H1 (cell line): Measurements from ENCODE around the gene FERMT2. TPM values are rescaled to one million over a fixed set of nuclear protein-coding genes. Genes with fewer than 3 reads are reported as not detected.

ENCODE experiments used
- CTCF ChIA-PET: fragments of 300-600 bp; sonication (Branson Sonifier 250); formaldehyde crosslinking; loops from one replicate; lab custom pipeline; 2021; ENCODE audit not compliant: partially characterized antibody; lab: Charles Lee
- POLR2A ChIA-PET: fragments of 300-600 bp; sonication (Branson Sonifier 250); formaldehyde crosslinking; loops from one replicate; lab custom pipeline; 2021; ENCODE audit warnings: inconsistent platforms; ENCODE audit not compliant: partially characterized antibody; lab: Charles Lee
- DNase-seq, 2 experiments: peaks; one replicate each; pipeline versions ENCODE4 v3.0.0 to v3.0.0-alpha.2; 2010 to 2022; ENCODE audit warnings: low spot score in 2 of 2, low read depth in 1 of 2, mixed read lengths in 1 of 2
- FAIRE-seq: peaks from 2 replicates; lab custom pipeline; 2011; peaks lifted over from hg19 to GRCh38; lab: Jason Lieb, UNC
- H2AFZ ChIP-seq: 2 replicates; pipeline ENCODE4 v1.8.1; 2012; ENCODE audit warnings: low read length, inconsistent platforms
- H2AK5ac ChIP-seq: 2 replicates; pipeline ENCODE4 v1.6.1; 2013; ENCODE audit warnings: low read depth, low read length
- H2BK120ac ChIP-seq: replicated peaks from 2 replicates; pipeline ENCODE3; 2013; ENCODE audit warnings: low read depth, low read length, inconsistent platforms
- H2BK12ac ChIP-seq: 2 replicates; pipeline ENCODE4 v1.6.1; 2013; ENCODE audit warnings: low read depth, low read length
- H2BK15ac ChIP-seq: 2 replicates; pipeline ENCODE4 v1.6.1; 2013; ENCODE audit warnings: low read length
- H2BK20ac ChIP-seq: 2 replicates; pipeline ENCODE4 v1.6.1; 2013; ENCODE audit warnings: low read length
- H2BK5ac ChIP-seq: 2 replicates; pipeline ENCODE4 v1.6.1; 2013; ENCODE audit warnings: low read depth, low read length
- H3K14ac ChIP-seq: 2 replicates; pipeline ENCODE4 v1.6.1; 2013; ENCODE audit warnings: inconsistent platforms; ENCODE audit not compliant: insufficient read length
- H3K18ac ChIP-seq: 2 replicates; pipeline ENCODE4 v1.6.1; 2013; ENCODE audit warnings: low read length; ENCODE audit errors: extremely low read depth
- H3K23ac ChIP-seq: 2 replicates; pipeline ENCODE4 v1.6.1; 2013; ENCODE audit warnings: inconsistent platforms; ENCODE audit not compliant: insufficient read length
- H3K23me2 ChIP-seq: 2 replicates; pipeline ENCODE4 v1.6.1; 2013; ENCODE audit warnings: low read depth, low read length
- H3K27ac ChIP-seq: 2 replicates; pipeline ENCODE4 v1.6.1; 2011; ENCODE audit warnings: low read depth, low read length, inconsistent platforms
- H3K27me3 ChIP-seq, 4 experiments: replicated peaks in 1 of 4; 1 replicate in 1 of 4; 2 replicates in 3 of 4; pipeline versions ENCODE4 v1.6.1 to v1.8.1; 2011 to 2013; ENCODE audit warnings: low read length in 3 of 4, mild to moderate bottlenecking in 3 of 4, inconsistent platforms in 2 of 4, mixed read lengths in 2 of 4, moderate library complexity in 1 of 4; ENCODE audit not compliant: control insufficient read depth in 3 of 4, insufficient read depth in 3 of 4; ENCODE audit errors: extremely low read depth in 1 of 4
- H3K36me3 ChIP-seq, 4 experiments: 2 replicates each; pipeline versions ENCODE4 v1.6.1 to v1.8.1; 2011 to 2013; ENCODE audit warnings: mild to moderate bottlenecking in 4 of 4, low read length in 3 of 4, moderate library complexity in 2 of 4, control low read depth in 1 of 4, inconsistent platforms in 1 of 4; ENCODE audit not compliant: insufficient read depth in 4 of 4, control insufficient read depth in 2 of 4
- H3K4ac ChIP-seq: replicated peaks from 2 replicates; pipeline ENCODE3; 2013; ENCODE audit warnings: low read length, low read depth, mixed read lengths, inconsistent platforms; ENCODE audit not compliant: insufficient read length
- H3K4me1 ChIP-seq, 4 experiments: replicated peaks in 1 of 4; 1 replicate in 1 of 4; 2 replicates in 3 of 4; pipeline versions ENCODE4 v1.6.1 to v1.8.1; 2011 to 2013; ENCODE audit warnings: low read length in 3 of 4, inconsistent platforms in 2 of 4, mixed read lengths in 1 of 4; ENCODE audit not compliant: insufficient read depth in 4 of 4, control insufficient read depth in 3 of 4
- H3K4me2 ChIP-seq, 2 experiments: 2 replicates each; pipeline versions ENCODE4 v1.6.1 to v1.8.1; 2011 to 2013; ENCODE audit warnings: low read depth in 2 of 2, low read length in 2 of 2, control low read depth in 1 of 2, inconsistent platforms in 1 of 2, mild to moderate bottlenecking in 1 of 2; ENCODE audit not compliant: insufficient read depth in 1 of 2
- H3K4me3 ChIP-seq, 4 experiments: fragments of 200-600, 300-600 bp in 1 of 4; sonication (generic), shearing (Covaris generic), sonication (Bioruptor Twin) in 1 of 4; 2 replicates each; pipeline versions ENCODE4 v1.5.1 to v1.8.1; 2011 to 2016; ENCODE audit warnings: low read length in 4 of 4, low read depth in 3 of 4, control low read depth in 2 of 4, inconsistent platforms in 2 of 4, mild to moderate bottlenecking in 2 of 4, mixed read lengths in 1 of 4, moderate library complexity in 1 of 4; ENCODE audit not compliant: insufficient read depth in 2 of 4; ENCODE audit errors: extremely low read depth in 1 of 4
- H3K56ac ChIP-seq: replicated peaks from 2 replicates; pipeline ENCODE3; 2013; ENCODE audit warnings: low read depth, mild to moderate bottlenecking, mixed read lengths, low read length, inconsistent platforms; ENCODE audit not compliant: insufficient read length
- H3K79me1 ChIP-seq: 2 replicates; pipeline ENCODE4 v1.6.1; 2013; ENCODE audit warnings: low read depth, low read length, control low read depth
- H3K79me2 ChIP-seq, 2 experiments: 2 replicates each; pipeline versions ENCODE4 v1.6.1 to v1.8.1; 2012 to 2013; ENCODE audit warnings: low read length in 2 of 2, mild to moderate bottlenecking in 2 of 2, inconsistent platforms in 1 of 2; ENCODE audit not compliant: insufficient read depth in 2 of 2, control insufficient read depth in 1 of 2
- H3K9ac ChIP-seq, 4 experiments: replicated peaks in 1 of 4; 1 replicate in 1 of 4; 2 replicates in 3 of 4; pipeline versions ENCODE4 v1.6.1 to v1.8.1; 2011 to 2013; ENCODE audit warnings: low read depth in 3 of 4, low read length in 3 of 4, control low read depth in 2 of 4, mild to moderate bottlenecking in 2 of 4, moderate library complexity in 2 of 4, inconsistent platforms in 1 of 4; ENCODE audit errors: extremely low read depth in 1 of 4
- H3K9me3 ChIP-seq, 2 experiments: 2 replicates each; pipeline versions ENCODE4 v1.6.1 to v1.8.1; 2012 to 2013; ENCODE audit warnings: mild to moderate bottlenecking in 2 of 2, moderate library complexity in 2 of 2, control low read depth in 1 of 2, inconsistent platforms in 1 of 2, low read depth in 1 of 2, low read length in 1 of 2, mixed read lengths in 1 of 2; ENCODE audit not compliant: insufficient read depth in 2 of 2
- H4K20me1 ChIP-seq, 2 experiments: replicated peaks in 1 of 2; 2 replicates each; pipeline versions ENCODE3 to v1.8.1; 2011 to 2013; ENCODE audit warnings: inconsistent platforms in 2 of 2, low read length in 2 of 2, mild to moderate bottlenecking in 1 of 2; ENCODE audit not compliant: insufficient read depth in 2 of 2, control insufficient read depth in 1 of 2
- H4K5ac ChIP-seq: 2 replicates; pipeline ENCODE4 v1.6.1; 2013; ENCODE audit warnings: low read length, low read depth, mixed read lengths, inconsistent platforms; ENCODE audit not compliant: insufficient read length
- H4K8ac ChIP-seq: 2 replicates; pipeline ENCODE4 v1.8.0; 2013; ENCODE audit warnings: mild to moderate bottlenecking, moderate library complexity, low read length, inconsistent platforms; ENCODE audit not compliant: insufficient read depth; ENCODE audit errors: extremely low read depth
- H4K91ac ChIP-seq: replicated peaks from 2 replicates; pipeline ENCODE3; 2013; ENCODE audit warnings: low read length, mixed read lengths, inconsistent platforms; ENCODE audit not compliant: insufficient read length
- BACH1 ChIP-seq: IDR thresholded peaks from 2 replicates; pipeline ENCODE4 v1.6.1; 2012; ENCODE audit warnings: low read length, improper control_type of control experiment
- CHD1 ChIP-seq: IDR thresholded peaks from 2 replicates; pipeline ENCODE4 v1.6.1; 2012; ENCODE audit warnings: low read depth, low read length, improper control_type of control experiment
- CREB1 ChIP-seq: IDR thresholded peaks from 2 replicates; pipeline ENCODE4 v1.6.1; 2012; ENCODE audit warnings: inconsistent platforms
- CTBP2 ChIP-seq: IDR thresholded peaks from 2 replicates; pipeline ENCODE4 v1.7.0; 2011; ENCODE audit warnings: borderline replicate concordance, mild to moderate bottlenecking, moderate library complexity, mixed read lengths, low read length; ENCODE audit not compliant: insufficient read depth, insufficient read length
- FOSL1 ChIP-seq: IDR thresholded peaks from 2 replicates; pipeline ENCODE4 v1.6.1; 2011; ENCODE audit warnings: mild to moderate bottlenecking, low read depth, low read length, moderate library complexity; ENCODE audit not compliant: insufficient read depth
- GABPA ChIP-seq: IDR thresholded peaks from 2 replicates; pipeline ENCODE4 v1.6.1; 2011; ENCODE audit warnings: mild to moderate bottlenecking, low read length, moderate library complexity, borderline replicate concordance; ENCODE audit not compliant: insufficient read depth
- KDM4A ChIP-seq: IDR thresholded peaks from one replicate; pipeline ENCODE4 v1.7.1; 2012; ENCODE audit warnings: low read depth, mild to moderate bottlenecking, moderate library complexity, low read length, inconsistent platforms; ENCODE audit not compliant: severe bottlenecking
- POLR2AphosphoS5 ChIP-seq: IDR thresholded peaks from 2 replicates; pipeline ENCODE4 v1.6.1; 2011; ENCODE audit warnings: low read depth, low read length
- RFX5 ChIP-seq: IDR thresholded peaks from 2 replicates; pipeline ENCODE4 v1.6.1; 2011; ENCODE audit warnings: low read depth, low read length, improper control_type of control experiment, borderline replicate concordance
- SP4 ChIP-seq: IDR thresholded peaks from 2 replicates; pipeline ENCODE4 v1.6.1; 2012; ENCODE audit warnings: low read length, inconsistent platforms
- TAF7 ChIP-seq: optimal IDR thresholded peaks from 2 replicates; pipeline ENCODE3; 2011; ENCODE audit warnings: low read depth, mild to moderate bottlenecking, inconsistent platforms, low read length, moderate library complexity, borderline replicate concordance
- TCF12 ChIP-seq: IDR thresholded peaks from 2 replicates; pipeline ENCODE4 v1.6.1; 2011; ENCODE audit warnings: low read depth, mild to moderate bottlenecking, low read length
- TEAD4 ChIP-seq: IDR thresholded peaks from 2 replicates; pipeline ENCODE4 v1.6.1; 2012; ENCODE audit warnings: low read depth, low read length, inconsistent platforms, mixed read lengths
- WGBS, 2 experiments: shearing (Covaris generic) in 1 of 2; methylation state at CpG; one replicate each; pipeline versions ENCODE4 v1.1.6 to v1.1.7; 2013 to 2015; ENCODE audit warnings: low lambda C conversion rate in 2 of 2, mixed read lengths in 2 of 2, inconsistent platforms in 1 of 2, low coverage in 1 of 2, missing lambda C conversion rate in 1 of 2; ENCODE audit not compliant: insufficient replicate concordance in 2 of 2, insufficient coverage in 1 of 2, insufficient read length in 1 of 2; ENCODE audit errors: extremely low coverage in 1 of 2, missing lambda C conversion rate in 1 of 2; 5-methylcytosine and 5-hydroxymethylcytosine counted together
- polyA plus RNA-seq, 7 experiments: library from polyadenylated mRNA; depleted of rRNA in 3 of 7; stranded (reverse) in 5 of 7; unstranded in 2 of 7; fragments of >200 nt in 5 of 7; fragments of 200-250 nt in 2 of 7; gene quantifications; 1 replicate in 5 of 7; 2 replicates in 1 of 7; 4 replicates in 1 of 7; pipeline versions ENCODE4 v1.2.1 to v1.2.3, GENCODE V29; 2011 to 2013; ENCODE audit warnings: missing spikeins in 2 of 7, mixed read lengths in 2 of 7
- total RNA-seq: library from RNA; stranded (reverse); fragmentation: NEBNext Ultra II Directional; extraction: Animal tissue kit (Norgen Biotek cat#: 25700); gene quantifications from 2 replicates; pipeline ENCODE4 v1.2.1, GENCODE V29; 2021

Gene FERMT2
- total and polyA plus RNA-seq, 2 of the 8 experiments (the other 6 are each of a cell fraction or from before 2014, with no cell fraction given): 53.3 to 142 TPM

- Histone ChIP-seq H2BK15ac (no peak overlapping the region), H4K20me1 (peaks cover 0 to 7% of the 10 kb centered on the region in 2 experiments), H3K4me3 (no peak overlapping the region), H3K79me1 (peaks cover 4% of the 10 kb centered on the region; the same call in 1 of the 2 replicates), H3K27ac (no peak overlapping the region), H2AFZ (no peak overlapping the region), H3K9me3 (no peaks in the 10 kb centered on the region), H4K8ac (no peak overlapping the region), H3K36me3 (no peaks in the 10 kb centered on the region; a peak in 1 of 8 replicates), H2BK20ac (no peak overlapping the region), H2BK5ac (no peak overlapping the region), H3K4me2 (no peak overlapping the region), H2BK120ac (no peak overlapping the region), H3K14ac (no peak overlapping the region), H3K4ac (no peak overlapping the region), H2AK5ac (no peak overlapping the region), H3K9ac (peak overlapping the region in 1 of 4 experiments; percentile 49; a peak in 1 of 7 replicates), H4K5ac (no peak overlapping the region), H3K27me3 (no peaks in the 10 kb centered on the region), H2BK12ac (no peak overlapping the region), H3K4me1 (no peaks in the 10 kb centered on the region), H3K23me2 (no peaks in the 10 kb centered on the region; the same call in 1 of the 2 replicates), H3K18ac (no peak overlapping the region), H3K56ac (no peak overlapping the region), H3K23ac (no peak overlapping the region), H4K91ac (no peak overlapping the region), H3K79me2 (peaks cover 4 to 93% of the 10 kb centered on the region in 2 experiments; a peak in 3 of 4 replicates)
- ChIA-PET CTCF (interaction anchor here (0.7 to 1.6 kb wide), 2 partner anchors 13 to 26 kb away, joined by 3 read pairs; no protein-coding TSS in a partner anchor), POLR2A (interaction anchor here (0.8 to 1.8 kb wide), 3 partner anchors 9 to 15 kb away, joined by 4 to 11 read pairs (median 5); partner anchors contain the start of gene FERMT2)
- FAIRE-seq (no peak), DNase-seq (no peak)
- 84% methylated on average over 3 of the region's 3 CpGs; no CpG with 5 or more reads in 1 of the 2 experiments for WGBS, 2 experiments
- TF ChIP-seq BACH1 (no peak), SP4 (no peak), FOSL1 (no peak), KDM4A (no peak), TAF7 (no peak), RFX5 (no peak), CTBP2 (no peak), GABPA (no peak), CREB1 (no peak), TCF12 (no peak), TEAD4 (no peak), CHD1 (no peak), POLR2AphosphoS5 (no peak)
Measured at GRCh38 chr14:52935833-52936232, 15.0 kb downstream of the FERMT2 start.
